HK-2 (cell line): ENCODE data around the gene VSIG8.
A peak's percentile ranks its signal among the peaks of the same experiment; 100 is the strongest.
"Not testable (repeated sequence)": the region's sequence is repeated elsewhere in the genome, so short reads cannot be mapped to it uniquely, and the experiment has no call there.

Experiments used
- DNase-seq: peaks from one replicate; pipeline ENCODE4 v3.0.0-alpha.2; 2018; ENCODE audit not compliant: unreplicated experiment

Gene VSIG8, protein sequence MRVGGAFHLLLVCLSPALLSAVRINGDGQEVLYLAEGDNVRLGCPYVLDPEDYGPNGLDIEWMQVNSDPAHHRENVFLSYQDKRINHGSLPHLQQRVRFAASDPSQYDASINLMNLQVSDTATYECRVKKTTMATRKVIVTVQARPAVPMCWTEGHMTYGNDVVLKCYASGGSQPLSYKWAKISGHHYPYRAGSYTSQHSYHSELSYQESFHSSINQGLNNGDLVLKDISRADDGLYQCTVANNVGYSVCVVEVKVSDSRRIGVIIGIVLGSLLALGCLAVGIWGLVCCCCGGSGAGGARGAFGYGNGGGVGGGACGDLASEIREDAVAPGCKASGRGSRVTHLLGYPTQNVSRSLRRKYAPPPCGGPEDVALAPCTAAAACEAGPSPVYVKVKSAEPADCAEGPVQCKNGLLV

DNA sequence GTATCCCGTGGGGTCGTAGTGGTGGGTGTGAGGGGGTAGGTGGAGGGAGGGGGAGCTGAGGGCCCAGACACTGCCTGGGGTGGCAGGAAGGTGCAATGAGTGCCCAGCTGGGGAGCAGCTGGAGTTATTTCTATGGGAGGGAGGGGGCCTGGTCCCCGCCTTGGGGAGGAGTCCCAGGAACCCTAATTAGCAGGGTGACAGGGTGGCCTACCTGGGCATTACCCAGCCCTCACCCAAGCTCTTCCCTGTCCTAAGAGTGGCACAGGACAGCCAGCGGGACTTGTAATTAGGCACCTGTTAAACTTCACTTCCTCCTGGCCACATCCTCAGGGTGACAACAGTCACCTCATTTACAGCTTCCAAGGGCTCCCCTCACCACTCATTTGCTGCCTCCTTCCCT is at the start of gene VSIG8:
Gene VSIG8, minus strand, starts transcription at position 101 of the 400 bp plus-strand sequence. CDS start 136 bp downstream, outside the sequence.
- no peak for DNase-seq

DNA sequence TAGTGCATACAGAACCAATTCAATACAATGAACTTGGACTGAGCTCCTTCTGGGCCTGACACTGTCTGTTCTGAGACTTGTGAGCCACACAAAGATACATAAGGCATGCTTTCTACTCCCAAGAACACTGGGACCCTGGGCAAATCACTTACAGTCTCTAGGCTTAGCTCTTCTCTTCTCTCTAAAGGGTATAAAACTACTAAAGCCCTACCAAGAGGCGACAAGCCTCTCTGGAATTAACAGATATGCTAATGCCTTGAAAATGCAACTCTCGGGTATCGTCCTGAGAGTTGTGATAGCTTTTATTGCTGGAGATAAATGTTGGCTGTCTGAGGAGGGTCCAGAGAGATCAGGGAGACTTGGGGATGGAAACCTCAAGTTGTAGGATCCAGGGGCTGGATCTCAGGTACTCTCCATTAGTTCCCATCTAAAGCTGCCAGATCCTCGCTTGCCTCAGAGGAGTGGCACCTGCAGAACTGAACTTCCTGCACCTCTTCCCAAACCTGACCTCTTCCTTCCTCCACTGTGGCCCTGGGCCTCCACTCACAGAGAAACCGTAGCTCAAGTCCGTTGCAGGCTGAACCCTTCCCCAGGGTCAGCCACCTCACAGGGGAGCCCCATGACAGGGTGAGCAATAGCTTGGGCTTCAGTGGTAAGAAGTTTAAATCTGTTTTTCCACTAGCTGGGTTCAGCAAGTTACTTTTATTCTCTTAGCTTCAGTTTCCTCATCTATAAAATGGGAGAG is 49.0 kb upstream of the VSIG8 start:
- no peak for DNase-seq

DNA sequence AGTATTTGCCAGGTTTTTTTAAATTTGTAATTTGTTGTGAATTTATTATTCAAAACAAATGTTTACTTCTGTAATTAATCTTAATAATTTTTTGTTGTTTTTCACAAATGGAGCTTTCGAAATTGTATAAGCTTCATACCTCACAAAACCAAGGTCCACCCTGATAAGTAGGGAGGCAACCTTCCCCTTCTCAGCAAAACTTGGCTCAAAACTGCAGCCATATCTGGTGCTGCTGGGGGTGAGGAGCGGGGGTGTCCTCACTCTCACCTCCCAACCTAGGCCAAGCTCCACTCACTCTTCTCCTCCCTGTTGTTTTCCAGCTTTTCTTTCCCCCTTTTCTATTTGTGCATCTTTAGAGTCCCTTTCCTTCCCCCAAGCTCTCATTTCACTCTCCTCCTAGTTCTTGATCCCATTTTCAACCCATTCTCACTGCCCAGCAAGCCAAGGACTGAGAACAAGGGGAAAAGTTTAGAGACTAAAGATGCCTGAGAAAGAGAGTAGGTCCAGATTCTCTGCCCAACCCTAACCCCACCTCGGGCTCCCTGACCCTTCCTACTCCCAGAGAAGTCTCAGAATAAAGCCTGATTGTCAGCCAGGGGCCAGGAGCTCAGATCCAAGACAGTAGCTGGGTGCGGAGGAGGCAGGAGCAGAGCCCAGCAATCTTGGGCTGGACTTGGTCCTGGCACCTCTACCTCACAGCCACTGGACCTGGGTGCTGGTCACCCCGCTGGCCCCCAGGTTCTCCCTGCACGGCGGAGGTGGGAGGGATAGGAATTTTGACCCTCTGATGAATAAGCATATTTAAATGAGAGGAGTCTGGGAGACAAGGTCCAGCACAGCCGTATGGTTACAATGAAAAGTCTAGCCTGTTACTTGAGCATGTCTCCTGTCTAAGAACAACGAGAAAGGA is 45.8 kb upstream of the VSIG8 start:
- DNase-seq = no peak

DNA sequence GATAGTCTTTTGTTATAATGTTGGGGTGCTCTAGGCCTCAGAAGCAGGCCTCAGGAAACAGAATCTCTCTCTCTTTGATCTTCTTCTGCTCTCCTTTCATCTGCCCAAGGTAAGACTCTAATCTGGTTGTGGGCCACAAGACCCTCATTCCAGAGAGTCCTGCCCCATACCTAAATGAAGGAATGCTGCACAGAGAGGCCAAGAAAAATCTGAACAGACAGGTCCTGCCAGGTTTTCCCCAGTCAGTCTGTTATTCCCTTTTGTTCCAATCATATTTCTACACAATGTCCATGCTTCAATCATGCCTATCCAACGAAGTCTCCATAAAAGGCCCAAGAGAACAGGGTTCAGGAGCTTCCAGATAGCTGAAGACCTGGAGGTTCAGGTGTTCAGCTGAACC is 44.5 kb upstream of the VSIG8 start:
- no peak for DNase-seq

DNA sequence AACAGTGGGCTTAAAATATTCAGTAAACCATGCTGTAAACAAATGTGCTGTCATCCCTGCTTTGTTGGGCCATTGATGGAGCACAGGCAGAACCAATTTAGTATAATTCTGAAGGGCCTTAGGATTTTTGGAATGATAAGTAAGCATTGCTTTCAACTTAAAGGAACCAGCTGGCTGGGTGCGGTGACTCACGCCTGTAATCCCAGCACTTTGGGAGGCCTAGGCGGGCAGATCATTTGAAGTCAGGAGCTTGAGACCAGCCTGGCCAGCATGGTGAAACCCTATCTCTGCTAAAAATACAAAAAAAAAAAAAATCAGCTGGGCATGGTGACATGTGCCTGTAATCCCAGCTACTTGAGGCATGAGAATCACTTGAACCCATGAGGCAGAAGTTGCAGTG is 41.6 kb upstream of the VSIG8 start:
- DNase-seq = not testable (repeated sequence)

DNA sequence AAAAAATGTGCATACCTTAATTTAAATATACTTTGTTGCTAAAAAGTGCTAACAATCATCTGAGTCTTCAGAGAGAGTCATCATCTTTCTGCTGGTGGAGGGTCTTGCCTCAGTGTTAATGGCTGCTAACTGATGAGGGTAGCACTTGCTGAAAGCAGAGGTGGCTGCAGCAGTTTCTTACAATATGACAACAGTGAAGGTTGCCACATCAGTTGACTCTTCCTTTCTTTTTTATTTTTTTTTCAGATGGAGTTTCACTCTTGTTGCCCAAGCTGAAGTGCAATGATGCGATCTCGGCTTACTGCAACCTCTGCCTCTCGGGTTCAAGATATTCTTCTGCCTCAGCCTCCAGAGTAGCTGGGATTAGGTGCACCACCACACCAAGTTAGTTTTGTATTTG is 40.1 kb upstream of the VSIG8 start:
- DNase-seq = no peak

DNA sequence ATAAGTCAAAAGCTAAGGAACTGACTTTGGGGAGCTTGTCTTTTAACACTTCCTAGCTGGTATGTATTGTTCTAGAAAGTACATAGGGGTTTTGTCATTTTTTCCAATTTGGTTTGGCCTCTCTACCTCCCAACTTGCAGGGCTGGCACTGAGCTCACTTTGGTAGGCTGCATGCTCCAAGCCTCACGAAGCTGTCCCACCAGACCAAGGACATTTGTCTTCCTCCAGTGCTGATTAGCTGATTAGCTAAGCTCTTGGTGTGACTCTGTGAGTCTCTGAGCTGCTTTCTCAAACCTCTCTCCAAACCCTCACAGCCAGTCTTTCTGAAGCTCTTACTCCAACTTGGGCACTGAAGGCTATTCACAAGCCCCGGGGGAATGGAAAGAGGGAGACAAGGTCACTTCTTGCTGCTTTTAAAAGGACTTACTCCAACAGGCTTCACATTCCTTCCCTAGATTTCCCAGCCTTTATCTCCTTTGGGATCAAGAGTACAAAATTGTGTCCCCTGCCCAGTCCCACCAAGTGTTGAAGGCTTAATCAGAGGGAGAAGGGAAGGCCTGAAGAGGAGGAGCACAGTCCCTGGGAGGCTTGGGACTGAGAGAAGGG is 38.4 kb upstream of the VSIG8 start:
- no peak for DNase-seq

DNA sequence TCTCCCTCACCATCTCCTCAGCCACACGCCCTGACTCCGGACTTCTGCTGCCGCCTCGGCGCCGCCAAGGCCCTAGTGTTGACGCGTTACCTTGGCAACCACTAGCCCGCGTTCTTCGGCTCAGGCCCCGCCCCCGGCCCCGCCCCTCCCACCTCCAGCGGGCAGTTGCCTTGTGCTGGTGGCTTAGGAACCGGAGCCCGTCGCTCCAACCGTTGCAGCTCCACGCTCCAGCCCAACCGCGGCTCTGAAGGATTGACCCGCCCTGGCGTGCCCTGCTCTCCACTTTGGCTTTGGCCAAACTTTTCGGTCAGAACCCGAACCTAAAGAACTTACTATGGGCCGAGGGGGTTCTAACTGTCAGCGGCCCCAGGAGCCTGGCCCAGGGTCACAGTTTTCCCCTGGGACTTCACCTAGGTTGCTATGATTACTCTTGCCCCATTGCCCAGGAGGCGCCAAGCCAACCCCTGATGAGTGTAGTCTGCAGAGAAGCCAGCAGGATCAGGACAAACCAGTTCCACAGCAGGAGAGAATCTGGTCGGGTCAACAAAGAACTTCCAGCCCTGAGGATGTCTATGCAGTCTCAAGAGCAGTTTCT is 37.7 kb upstream of the VSIG8 start, which contains the start of gene CFAP45:
Gene CFAP45, minus strand, starts transcription at position 80 of the 595 bp plus-strand sequence. Its CDS starts 67 bp downstream, at position 13.
- no peak for DNase-seq

DNA sequence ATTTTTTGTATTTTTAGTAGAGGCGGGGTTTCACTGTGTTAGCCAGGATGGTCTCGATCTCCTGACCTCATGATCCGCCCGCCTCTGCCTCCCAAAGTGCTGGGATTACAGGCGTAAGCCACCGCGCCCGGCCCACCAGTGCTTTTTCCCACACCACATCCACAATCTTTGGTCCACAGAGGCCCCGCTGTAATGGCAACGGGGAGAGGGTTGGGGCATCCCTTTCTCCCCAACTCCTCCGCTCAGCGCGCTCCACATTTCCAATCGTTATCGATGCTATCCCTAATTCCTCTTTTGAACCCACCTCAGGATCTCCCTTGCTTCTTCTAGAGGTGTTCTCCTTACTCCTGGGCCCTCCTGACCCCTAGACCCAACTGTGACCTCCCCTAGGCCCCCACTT is 37.2 kb upstream of the VSIG8 start:
- not testable (repeated sequence) for DNase-seq

DNA sequence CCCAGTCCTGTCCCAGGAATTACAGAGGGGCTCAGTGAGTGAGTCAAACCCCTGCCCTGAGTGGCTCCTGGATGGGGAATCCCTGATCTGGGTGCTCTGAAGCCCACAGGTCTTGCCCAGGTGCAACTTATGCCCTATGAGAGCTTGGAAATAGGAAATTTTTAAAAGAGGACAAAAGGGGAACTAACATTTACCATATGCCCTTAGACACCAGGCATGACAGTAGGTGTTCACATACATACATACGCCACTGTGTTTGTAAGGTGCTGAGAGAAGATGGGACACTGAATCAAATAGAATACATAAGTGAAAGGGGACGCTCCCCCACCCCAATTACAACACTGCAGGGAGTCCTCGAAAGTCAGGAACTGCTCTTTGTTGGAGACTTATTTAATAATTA is 36.1 kb upstream of the VSIG8 start:
- no peak for DNase-seq

DNA sequence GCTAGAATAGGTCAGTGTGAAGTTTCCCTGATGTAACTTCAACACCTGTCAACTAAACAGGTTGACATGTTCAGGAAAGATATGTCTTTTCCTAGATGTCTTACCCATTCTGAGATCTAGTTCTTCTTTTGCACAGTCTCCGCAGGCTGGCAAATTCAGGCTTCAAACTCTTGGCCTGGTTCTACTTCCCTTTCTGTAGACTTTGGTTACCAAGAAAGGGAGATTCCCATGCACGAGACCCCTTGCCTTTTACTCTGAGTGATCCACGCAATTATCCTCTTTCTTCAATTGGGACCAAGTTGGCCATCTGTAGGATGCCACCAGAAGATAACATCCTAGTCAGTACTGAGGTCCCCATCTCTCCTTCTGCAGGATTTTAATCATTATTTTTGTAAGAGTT is 35.5 kb upstream of the VSIG8 start:
- DNase-seq = no peak

DNA sequence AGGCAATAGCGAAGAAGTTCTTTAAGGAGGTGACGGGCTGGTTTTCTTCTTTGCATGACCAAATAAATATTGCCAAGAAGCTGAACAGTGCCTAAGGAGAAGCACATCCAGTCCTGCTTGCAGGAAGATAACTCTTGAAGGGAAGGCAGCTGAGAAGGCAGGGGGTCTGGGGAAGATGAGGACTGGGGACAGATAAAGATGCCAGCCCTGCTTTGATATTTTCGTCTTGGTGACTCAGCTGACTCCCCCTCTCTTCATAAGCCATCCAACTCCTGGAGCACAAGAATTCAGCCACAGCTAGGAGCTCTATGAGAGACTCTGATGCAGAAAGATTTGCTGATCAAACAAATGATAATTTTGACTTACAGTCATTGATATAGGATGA is 34.1 kb upstream of the VSIG8 start:
- DNase-seq = no peak

DNA sequence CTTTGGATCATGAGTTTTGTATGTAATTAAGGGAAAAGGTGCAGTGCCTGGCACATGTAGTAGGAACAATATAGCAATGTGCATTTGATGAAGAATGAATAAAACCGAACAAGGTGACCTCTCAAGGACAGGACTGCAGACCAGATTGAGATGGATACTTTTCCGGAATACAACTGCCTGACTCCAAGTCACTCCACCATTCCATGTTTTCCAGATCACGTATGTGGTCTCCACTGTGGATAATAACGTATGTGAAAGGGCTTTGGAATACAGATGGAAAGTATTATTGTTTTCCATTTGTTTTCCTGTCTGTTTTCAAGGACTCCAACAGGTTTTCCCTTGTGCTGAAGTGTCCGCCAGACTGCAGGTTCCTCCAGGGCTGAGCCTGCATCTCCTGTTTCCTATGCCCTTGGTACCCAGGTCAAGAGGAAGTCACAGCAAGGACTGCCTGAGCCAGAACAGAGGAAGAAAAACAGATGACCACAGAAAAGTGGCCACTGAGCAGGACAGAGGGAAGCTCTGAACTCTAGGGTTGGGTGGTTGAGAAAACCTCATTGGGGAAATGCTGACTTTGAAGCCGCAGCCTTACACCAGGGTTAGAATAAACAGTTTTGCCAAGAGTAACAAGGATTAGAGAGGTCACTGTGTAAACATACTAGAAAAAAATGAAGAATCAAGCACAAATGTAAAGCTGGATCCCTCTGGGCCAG is 33.5 kb upstream of the VSIG8 start:
- DNase-seq = no peak

DNA sequence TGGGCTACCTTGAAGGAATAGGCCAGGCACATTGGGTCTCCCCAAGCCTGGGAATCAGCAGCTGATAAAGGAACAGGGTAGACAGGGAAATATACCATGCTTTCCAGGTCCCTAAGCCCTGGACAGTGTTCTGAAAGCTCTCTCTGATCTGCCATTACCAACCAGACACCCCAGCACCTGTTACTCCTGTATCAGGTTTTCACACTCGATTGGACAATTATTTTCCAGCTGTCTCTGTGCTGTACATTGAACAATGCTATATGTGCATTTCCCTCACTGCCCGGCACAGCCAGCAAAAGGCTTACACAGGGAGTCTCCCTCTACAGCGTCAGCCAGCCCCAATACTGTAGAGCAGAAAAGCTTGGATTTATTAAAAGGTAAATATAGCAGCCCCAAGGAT is 32.8 kb upstream of the VSIG8 start:
- no peak for DNase-seq

DNA sequence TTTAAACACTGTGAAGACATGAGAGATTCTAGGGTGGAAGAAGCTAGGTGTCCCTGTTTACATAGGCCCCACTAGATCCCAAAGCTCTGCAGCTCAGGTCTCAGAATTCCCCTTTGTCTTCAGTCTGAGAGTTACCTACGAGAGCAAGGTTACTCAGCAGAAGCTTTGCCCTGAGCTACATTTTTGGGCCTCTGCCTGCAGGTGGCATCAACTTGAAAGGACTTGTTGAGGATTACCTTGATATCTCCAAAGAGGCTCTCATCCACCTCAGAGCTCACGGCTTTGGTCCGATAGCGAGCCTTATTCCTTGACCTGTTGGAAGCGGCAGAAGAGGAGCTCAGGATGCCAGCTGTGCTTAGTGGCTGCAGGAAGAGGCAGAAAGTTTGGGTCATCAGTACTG is 30.5 kb upstream of the VSIG8 start:
- DNase-seq = no peak

DNA sequence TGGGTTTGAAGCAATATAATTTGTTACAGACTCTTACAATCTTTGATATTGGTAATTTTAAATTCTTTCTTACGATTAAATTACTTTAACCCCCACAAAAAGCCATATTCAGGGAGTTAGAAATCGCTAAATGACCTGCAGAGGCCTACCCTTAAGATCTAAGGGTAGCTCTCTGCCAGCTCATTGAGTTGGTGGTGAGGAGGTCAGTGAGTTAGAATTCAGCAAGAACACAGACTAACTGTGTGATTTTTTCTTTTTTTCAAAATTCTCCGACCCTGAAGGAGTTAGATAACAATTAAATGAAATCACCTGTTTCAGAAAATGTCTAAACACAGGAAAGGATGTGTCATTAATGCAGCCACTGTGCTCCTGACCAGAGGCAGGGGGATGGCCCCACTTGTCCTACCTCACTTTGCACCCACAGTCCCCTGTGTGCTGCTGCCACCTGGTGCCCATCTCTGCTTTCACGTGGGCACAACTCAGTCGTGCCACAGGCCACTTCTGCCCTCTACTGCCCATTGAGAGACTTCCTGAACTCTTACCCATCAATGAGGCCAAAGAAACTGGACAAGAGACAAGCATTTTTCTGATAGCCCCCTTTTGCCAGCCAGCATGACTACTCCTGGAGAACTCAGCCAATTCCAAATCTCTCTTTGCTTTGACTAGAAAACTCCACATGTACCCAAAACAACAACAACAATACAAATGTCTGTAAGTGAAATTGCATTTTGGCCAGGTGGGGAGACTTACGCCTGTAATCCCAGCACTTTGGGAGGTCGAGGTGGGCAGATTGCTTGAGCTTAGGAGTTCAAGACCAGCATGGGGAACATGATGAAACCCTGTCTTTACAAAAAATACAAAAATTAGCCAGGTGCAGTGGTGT is 29.1 kb upstream of the VSIG8 start:
- DNase-seq = peak; percentile 88

DNA sequence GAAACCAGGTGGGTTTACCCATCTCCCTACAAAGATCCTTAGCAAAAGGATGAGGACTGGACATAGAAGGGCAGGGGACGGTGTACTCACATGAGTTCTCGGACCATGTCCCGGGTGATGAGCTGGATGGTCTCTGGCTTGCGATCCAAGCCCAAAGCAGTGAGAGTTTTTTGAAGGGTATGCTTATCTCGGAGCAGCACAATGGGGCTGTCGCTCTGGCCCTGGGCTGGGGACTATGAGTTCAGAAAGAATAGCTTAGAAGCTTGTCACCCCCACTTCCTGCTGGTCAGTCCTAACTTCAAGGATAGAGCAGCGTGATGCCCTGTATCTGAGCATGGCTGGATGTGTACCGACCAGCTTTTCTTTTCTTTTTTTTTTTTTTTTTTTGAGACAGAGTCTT is 27.9 kb upstream of the VSIG8 start:
- DNase-seq = no peak

DNA sequence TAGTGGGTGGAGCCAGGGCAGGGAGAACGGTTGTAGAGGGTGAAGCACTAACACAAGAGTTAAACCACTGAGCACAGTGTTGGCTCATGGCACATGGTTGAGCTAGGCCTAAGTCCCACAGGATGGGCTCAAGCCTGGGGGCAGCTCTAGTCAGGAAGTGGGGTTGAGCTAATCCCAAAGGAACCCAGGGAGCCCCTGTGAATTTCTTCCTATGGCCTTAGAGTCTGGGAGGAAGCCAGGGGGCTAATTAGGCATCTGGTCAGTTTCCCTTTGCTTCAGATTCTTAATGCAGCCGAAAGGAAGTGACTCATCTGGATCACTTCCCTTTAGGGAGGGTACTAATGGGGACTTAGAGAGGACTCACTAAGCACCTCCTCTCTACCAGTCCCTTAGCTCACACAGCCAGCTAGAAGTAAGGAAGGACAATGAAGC is 27.4 kb upstream of the VSIG8 start:
- DNase-seq = no peak

DNA sequence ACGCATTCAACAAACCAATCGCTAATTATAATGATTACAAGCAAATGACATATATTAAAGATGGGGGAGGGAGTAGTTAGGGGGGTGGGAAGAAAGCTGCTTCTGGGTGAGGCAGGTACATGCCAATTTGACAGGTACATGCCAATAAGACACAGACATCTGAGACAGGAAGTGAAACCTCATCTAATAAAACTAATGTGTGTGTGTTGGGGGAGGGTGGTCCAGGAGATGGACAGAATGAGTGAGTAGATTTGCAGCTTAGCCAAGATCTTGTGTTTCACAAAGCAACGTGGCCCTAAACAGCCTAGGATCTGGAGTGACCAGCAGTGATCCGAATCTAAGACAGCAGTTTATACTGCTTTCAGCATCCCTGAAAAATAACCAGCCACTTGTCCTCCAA is 26.7 kb upstream of the VSIG8 start:
- no peak for DNase-seq

DNA sequence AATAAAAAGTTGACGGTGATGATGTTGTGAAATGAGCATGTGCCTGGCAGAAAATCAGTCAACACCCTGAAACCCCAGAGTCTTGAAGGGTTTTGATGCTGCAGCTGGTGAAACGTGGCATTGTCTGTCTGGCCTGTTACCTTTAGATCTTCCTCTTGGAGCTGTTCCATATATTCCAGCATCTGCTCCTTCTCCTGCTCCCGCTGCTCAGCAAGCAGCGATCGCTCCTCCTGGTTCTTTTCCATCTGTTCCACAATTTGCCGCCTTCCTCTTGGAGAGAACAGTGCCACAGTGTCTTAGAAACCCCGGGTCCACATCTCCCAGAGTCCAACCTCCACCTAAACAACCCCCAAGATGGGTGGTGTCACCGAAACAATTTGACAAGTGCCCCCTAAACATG is 21.8 kb upstream of the VSIG8 start:
- DNase-seq = no peak
